GM20000 (cell line): ENCODE data around the gene CRADD.

Experiments
- DNase-seq: peaks from one replicate; pipeline ENCODE4 v3.0.0; 2012; ENCODE audit warnings: low spot score
- TF ChIP-seq, protein P1 (sequence below): IDR thresholded peaks from 2 replicates; pipeline ENCODE4 v1.5.1; 2012; ENCODE audit warnings: mild to moderate bottlenecking, control low read depth; ENCODE audit errors: extremely low read depth, missing control alignments

CRADD gene

DNA sequence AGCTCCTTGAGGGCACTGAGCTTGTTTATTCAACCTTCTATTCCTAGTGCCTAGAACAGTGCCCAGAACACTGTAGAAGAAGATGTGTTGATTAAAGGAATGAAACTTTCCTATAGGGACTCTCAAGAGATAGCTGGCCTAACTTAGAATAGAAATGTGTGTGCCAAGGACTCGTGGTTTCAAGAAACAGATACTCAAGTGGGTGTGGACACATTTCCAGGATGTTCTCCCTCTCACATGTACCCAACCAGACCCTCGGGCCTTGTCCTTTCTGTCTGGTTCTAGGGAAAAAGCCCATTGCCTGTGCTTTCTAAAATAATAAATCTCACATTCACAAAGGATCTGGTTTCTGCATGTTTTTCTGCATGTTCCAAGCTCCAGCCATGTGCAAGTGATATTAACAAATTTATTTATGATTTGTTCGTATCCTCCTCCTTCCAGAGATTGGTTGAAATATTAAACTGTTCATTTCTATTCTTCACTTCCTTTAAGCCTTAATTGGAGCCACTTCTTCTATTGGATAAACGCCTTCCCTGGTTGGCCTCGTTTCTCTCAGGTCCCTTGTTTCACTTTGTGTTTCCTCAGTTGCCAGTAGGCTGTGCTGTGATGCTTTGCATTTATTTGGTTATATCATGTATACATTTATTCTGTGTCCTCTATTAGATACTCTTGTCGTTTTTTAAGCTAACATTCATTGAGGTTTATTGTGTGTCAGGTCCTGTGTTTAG, 89.8 kb downstream of the CRADD start:
- DNase-seq, result peak; percentile 33
- TF ChIP-seq, protein P1, sequence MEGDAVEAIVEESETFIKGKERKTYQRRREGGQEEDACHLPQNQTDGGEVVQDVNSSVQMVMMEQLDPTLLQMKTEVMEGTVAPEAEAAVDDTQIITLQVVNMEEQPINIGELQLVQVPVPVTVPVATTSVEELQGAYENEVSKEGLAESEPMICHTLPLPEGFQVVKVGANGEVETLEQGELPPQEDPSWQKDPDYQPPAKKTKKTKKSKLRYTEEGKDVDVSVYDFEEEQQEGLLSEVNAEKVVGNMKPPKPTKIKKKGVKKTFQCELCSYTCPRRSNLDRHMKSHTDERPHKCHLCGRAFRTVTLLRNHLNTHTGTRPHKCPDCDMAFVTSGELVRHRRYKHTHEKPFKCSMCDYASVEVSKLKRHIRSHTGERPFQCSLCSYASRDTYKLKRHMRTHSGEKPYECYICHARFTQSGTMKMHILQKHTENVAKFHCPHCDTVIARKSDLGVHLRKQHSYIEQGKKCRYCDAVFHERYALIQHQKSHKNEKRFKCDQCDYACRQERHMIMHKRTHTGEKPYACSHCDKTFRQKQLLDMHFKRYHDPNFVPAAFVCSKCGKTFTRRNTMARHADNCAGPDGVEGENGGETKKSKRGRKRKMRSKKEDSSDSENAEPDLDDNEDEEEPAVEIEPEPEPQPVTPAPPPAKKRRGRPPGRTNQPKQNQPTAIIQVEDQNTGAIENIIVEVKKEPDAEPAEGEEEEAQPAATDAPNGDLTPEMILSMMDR, result no peak

DNA sequence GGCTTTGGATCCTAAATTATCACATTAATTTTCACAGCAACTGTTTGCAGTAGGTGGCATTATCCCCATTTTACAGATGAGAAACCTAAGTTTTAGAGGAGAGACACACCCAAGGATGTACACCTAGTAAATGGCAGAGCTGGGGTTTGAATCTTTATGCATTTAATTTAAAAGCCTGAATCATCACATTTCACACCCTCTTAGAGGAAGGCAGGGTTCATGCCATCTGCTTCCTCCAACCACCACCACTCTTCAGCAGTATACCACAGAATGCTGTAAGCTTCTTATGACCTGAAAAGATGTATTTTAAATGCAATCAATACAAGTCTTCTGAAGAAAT, 90.3 kb downstream of the CRADD start:
- no peak for DNase-seq
- TF ChIP-seq, protein P1, result no peak

DNA sequence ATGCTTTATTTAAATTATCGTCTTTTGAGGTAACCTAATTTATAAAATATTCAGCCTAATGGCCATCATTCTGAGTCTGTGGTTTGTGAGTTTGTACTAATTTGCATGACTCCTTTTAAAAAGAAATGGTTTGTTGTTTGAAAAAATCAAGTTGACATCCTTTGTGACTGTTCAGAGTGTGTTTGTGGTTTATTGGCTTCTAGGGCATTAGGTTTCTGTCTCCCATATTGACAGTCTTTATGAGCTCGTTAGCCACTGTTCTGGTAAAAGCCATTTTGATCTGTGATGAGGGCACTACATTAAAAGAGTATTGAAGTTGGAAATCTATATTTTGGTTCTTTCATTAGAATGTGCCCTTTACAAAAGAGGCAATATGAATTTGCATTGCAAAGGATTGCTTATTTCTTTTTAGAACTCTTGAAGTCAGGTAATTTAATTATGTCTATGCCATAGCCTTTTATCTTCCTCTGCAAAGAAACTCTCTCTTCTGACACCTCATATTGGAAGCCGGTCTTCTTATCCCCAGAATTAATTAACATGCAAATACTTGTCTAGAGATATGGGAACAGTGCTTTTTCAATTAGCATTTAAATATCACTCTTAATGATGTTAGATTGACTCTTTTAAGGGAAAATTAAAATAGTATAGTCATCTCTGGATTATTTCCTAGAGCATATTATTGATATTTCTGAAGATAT, 95.0 kb downstream of the CRADD start:
- TF ChIP-seq, protein P1, result no peak
- DNase-seq, result no peak

DNA sequence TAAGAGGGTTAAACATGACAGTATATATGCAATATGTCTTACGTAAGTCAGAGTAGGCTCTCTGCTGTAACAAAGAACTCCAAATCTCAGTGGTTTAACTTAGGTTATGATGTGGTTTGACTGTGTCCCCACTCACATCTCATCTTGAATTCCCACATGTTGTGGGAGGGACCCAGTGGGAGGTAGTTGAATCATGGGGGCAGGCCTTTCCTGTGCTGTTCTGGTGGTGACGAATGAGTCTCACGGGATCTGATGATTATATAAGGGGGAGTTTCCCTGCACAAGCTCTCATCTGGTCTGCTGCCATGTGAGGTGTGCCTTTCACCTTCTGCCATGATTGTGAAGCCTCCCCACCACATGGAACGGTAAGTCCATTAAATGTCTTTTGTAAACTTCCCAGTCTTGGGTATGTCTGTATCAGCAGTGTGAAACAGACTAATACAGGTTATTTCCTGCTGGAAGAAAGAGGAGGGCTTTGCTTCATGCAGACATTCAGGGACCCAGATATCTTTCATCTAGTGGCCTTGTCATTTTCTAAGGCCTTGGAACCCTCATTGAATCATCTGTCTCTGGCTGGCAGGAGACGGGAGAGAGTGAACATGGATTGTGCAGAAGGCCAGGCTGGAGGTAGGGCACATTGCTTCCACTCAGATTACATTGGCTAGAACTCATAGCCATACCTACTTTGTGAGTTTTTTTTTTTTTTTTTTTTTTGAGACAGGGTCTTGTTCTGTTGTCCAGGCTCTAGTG, 96.1 kb downstream of the CRADD start:
- TF ChIP-seq, protein P1, result no peak
- no peak for DNase-seq

DNA sequence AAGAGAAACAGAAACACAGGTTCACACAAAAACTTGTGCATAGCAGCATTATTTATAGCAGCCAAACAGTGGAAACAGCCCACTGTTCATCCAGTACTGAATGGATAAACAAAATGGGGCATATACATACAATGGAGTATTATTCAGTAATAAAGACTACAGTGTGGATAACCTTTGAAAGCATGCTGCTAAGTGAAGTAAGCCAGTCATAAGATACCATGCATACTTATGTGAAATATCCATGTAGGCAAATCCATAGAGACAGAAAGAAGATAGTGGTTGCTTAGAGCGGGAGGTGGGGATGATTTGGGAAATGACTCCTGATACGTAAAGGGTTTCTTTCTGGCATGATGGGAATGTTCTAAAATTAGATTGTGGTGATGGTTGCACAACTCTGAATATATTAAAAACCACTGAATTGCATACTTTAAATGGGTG, 99.4 kb downstream of the CRADD start:
- TF ChIP-seq, protein P1, result no peak
- no peak for DNase-seq

DNA sequence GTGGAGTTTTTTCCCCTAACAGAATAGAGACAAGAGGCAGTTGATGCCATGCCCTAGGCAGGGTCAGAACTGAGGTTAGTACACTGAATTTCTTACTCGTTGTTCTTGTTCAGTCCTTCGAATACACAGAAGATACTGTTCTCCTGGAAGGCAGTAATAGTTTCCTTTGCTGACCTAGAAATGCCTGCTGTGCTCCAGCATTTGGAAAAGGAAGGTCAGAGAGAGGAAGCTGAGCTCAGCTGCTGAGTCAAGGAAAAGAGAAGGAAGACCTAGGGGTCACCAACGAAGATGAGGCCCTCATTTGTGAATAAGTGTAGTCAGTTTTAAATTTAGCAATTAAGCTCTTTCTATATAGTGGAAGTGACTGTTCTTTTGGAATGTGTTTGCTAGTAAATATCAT, 100.1 kb downstream of the CRADD start:
- TF ChIP-seq, protein P1, result no peak

DNA sequence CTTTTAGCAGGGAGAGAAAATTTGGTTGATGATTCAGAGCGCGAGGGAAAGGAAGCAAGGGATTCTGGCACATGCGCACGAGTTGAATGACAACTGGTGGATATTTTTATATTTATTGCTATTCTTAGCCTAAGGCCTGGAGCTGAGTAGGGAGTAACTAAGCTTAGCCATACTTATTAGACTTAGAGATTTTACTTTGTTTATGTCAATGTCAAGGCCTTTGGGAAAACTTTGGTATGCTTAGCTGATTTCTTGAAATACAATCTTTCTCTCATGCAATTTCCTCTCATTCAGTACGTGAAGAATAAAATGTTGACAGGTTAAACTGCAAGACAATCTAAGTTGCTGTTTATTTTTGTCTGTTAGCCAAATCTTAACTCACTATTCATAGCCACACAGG, 101.1 kb downstream of the CRADD start:
- TF ChIP-seq, protein P1, result no peak
- DNase-seq, result no peak

More for the DNA sequence above, 100.1 kb downstream of the CRADD start:
- no peak for DNase-seq
